Body of pancreas (tissue), 4 donors: ENCODE results near the gene CWC22. TPM values are rescaled to one million over a fixed set of nuclear protein-coding genes. Genes with fewer than 3 reads are reported as not detected.

ENCODE experiments used
- ATAC-seq: fragments of 150-250 bp; one replicate; pipeline ENCODE4 v1.9.1; 2016
- DNase-seq, 4 donors: peaks; one replicate each; pipeline ENCODE4 v3.0.0-alpha.2; 2019
- H3K27ac ChIP-seq, 4 donors: fragments of 200-600 bp; sonication (generic); 1 replicate in 3 of 4; 2 replicates in 1 of 4; pipeline versions ENCODE4 v1.5.1 to v1.6.1; 2016 to 2019; ENCODE audit warnings: mild to moderate bottlenecking in 1 of 4, mixed read lengths in 1 of 4, moderate library complexity in 1 of 4
- H3K27me3 ChIP-seq, 2 donors: fragments of 200-600 bp; sonication (generic); one replicate each; pipeline ENCODE4 v1.6.0; 2016; ENCODE audit warnings: mild to moderate bottlenecking in 1 of 2
- H3K36me3 ChIP-seq, 2 donors: fragments of 200-600 bp; sonication (generic); replicated peaks in 1 of 2; 2 replicates each; pipeline ENCODE4 v1.5.1; 2016; ENCODE audit warnings: low read depth in 2 of 2; ENCODE audit not compliant: insufficient read depth in 1 of 2
- H3K4me1 ChIP-seq: fragments of 200-600 bp; sonication (generic); one replicate; pipeline ENCODE4 v1.6.0; 2016
- H3K4me3 ChIP-seq, 2 donors: fragments of 200-600 bp; sonication (generic); 1 replicate in 1 of 2; 2 replicates in 1 of 2; pipeline ENCODE4 v1.5.1; 2016 to 2019
- H3K9me3 ChIP-seq, 3 donors: fragments of 200-600 bp; sonication (generic); 1 replicate in 2 of 3; 2 replicates in 1 of 3; pipeline ENCODE4 v1.5.1; 2016
- POLR2A ChIP-seq, 3 donors: fragments of 450-650 bp; IDR thresholded peaks; one replicate each; pipeline ENCODE4 v1.6.1; 2016; ENCODE audit warnings: antibody characterized with exemption in 3 of 3, mild to moderate bottlenecking in 2 of 3
- WGBS, 2 donors: methylation state at CpG; one replicate each; pipeline ENCODE4 v1.1.5; 2017; 5-methylcytosine and 5-hydroxymethylcytosine counted together
- intact Hi-C: fragments of 100-400 bp; cut with DNase I; formaldehyde crosslinking; loops from one replicate; pipeline ENCODE4 v1.15.1; 2023
- small RNA-seq: library from RNA; depleted of rRNA; stranded (forward); fragments of <200 nt; gene quantifications from one replicate; pipeline ENCODE3, GENCODE V24; 2016
- total RNA-seq, 2 donors: library from RNA; depleted of rRNA; stranded (reverse); fragments of >200 nt; gene quantifications; one replicate each; pipeline ENCODE4 v1.1.0, GENCODE V29; 2016
- TF ChIP-seq, protein P1 (sequence below), 7 experiments: fragments of 450-650 bp in 4 of 7; fragments of 200-600 bp in 3 of 7; sonication (generic) in 3 of 7; IDR thresholded peaks; one replicate each; pipeline ENCODE4 v1.5.1; 2016 to 2019; ENCODE audit warnings: antibody characterized with exemption in 7 of 7

The CWC22 gene
- total RNA-seq, 2 donors from 2014 or later, result 8.2 to 11.7 TPM

GRCh38 chr2:179909845-179910734, 97.0 kb downstream of the CWC22 start:
- no peak overlapping the region for H3K4me3 ChIP-seq
- 50 to 57% methylated on average over 6 of the region's 6 CpGs for WGBS, 2 donors
- intact Hi-C loops, result no loop called here
- H3K9me3 ChIP-seq, result no peaks in the 10 kb centered on the region
- no peak for ATAC-seq
- H3K27me3 ChIP-seq, result no peaks in the 10 kb centered on the region
- no peak overlapping the region for H3K27ac ChIP-seq
- no peak for TF ChIP-seq POLR2A (IDR thresholded peaks at IDR 0.05)
- TF ChIP-seq, protein P1, sequence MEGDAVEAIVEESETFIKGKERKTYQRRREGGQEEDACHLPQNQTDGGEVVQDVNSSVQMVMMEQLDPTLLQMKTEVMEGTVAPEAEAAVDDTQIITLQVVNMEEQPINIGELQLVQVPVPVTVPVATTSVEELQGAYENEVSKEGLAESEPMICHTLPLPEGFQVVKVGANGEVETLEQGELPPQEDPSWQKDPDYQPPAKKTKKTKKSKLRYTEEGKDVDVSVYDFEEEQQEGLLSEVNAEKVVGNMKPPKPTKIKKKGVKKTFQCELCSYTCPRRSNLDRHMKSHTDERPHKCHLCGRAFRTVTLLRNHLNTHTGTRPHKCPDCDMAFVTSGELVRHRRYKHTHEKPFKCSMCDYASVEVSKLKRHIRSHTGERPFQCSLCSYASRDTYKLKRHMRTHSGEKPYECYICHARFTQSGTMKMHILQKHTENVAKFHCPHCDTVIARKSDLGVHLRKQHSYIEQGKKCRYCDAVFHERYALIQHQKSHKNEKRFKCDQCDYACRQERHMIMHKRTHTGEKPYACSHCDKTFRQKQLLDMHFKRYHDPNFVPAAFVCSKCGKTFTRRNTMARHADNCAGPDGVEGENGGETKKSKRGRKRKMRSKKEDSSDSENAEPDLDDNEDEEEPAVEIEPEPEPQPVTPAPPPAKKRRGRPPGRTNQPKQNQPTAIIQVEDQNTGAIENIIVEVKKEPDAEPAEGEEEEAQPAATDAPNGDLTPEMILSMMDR (IDR thresholded peaks at IDR 0.05), result no peak
- no peaks in the 10 kb centered on the region for H3K4me1 ChIP-seq
- H3K36me3 ChIP-seq, result no peaks in the 10 kb centered on the region
- no peak for DNase-seq

GRCh38 chr2:179900655-179901054, 106.4 kb downstream of the CWC22 start:
- WGBS, 2 donors, result 73 to 74% methylated on average over 5 of the region's 5 CpGs
- no peaks in the 10 kb centered on the region for H3K27me3 ChIP-seq
- DNase-seq (no peak), ATAC-seq (no peak)
- H3K4me3 ChIP-seq, result no peak overlapping the region
- H3K9me3 ChIP-seq, result peaks cover 0 to 12% (median 0%) of the 10 kb centered on the region in 3 donors
- no peak overlapping the region for H3K27ac ChIP-seq
- no peaks in the 10 kb centered on the region for H3K4me1 ChIP-seq
- TF ChIP-seq, protein P1 (IDR thresholded peaks at IDR 0.05), result no peak
- TF ChIP-seq POLR2A (IDR thresholded peaks at IDR 0.05), result no peak
- intact Hi-C loops, result no loop called here
- H3K36me3 ChIP-seq, result no peaks in the 10 kb centered on the region

- ATAC-seq, result no peak
- H3K9me3 ChIP-seq, result peaks cover 0 to 12% (median 0%) of the 10 kb centered on the region in 3 donors
- H3K36me3 ChIP-seq, result no peaks in the 10 kb centered on the region
- no peak overlapping the region for H3K27ac ChIP-seq
- no peak for TF ChIP-seq POLR2A (IDR thresholded peaks at IDR 0.05)
- TF ChIP-seq, protein P1 (IDR thresholded peaks at IDR 0.05), result no peak
- no peak for DNase-seq
- 90 to 92% methylated on average over 1 of the region's 1 CpG for WGBS, 2 donors
- no peaks in the 10 kb centered on the region for H3K4me1 ChIP-seq
- H3K4me3 ChIP-seq, result no peak overlapping the region
- H3K27me3 ChIP-seq, result no peaks in the 10 kb centered on the region
- intact Hi-C loops, result no loop called here
These were observed 107.4 kb downstream of the CWC22 start for GRCh38 chr2:179899666-179900065.

DNA sequence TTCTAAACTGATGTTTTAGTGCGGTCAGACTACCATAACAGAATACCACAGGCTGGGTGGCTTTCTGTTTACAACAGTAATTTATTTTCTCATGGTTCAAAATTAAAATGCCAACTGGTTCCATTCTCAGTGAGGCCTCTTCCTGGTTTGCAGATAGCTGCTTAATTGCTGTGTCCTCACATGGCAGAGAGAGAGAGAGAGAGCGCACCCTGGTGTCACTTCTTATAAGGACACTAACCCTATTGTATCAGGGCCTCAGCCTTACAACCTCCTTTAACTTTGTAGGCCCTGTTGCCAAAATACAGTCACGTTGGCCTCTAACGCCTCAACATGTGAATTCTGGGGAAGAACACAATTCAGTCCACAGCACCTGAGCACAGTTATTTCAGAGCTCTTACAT, 108.2 kb downstream of the CWC22 start:
- DNase-seq (no peak), ATAC-seq (no peak)
- H3K27ac ChIP-seq, result no peak overlapping the region
- no peaks in the 10 kb centered on the region for H3K36me3 ChIP-seq
- no peak overlapping the region for H3K4me3 ChIP-seq
- TF ChIP-seq, protein P1 (IDR thresholded peaks at IDR 0.05), result no peak
- no peak for TF ChIP-seq POLR2A (IDR thresholded peaks at IDR 0.05)
- peaks cover 0 to 12% (median 0%) of the 10 kb centered on the region in 3 donors for H3K9me3 ChIP-seq
- no peaks in the 10 kb centered on the region for H3K4me1 ChIP-seq
- H3K27me3 ChIP-seq, result no peaks in the 10 kb centered on the region
- 75 to 88% methylated on average over 4 of the region's 4 CpGs for WGBS, 2 donors
- intact Hi-C loops, result no loop called here

Small RNAs within 50 kb of the gene (small RNA-seq; reads per million reads assigned to genes)
- gene RF00416, result not detected

Other genes starting within 250 kb of the CWC22 start
- gene ZNF385B, start 145.7 kb downstream of the CWC22 start, total RNA-seq, result under 1 TPM in 1 of 2 donors, not detected in 1; under 0.01 TPM